ENCODE results near the gene B3GNT2. TPM values are rescaled to one million over a fixed set of nuclear protein-coding genes. Genes with fewer than 3 reads are reported as not detected.
A peak's percentile ranks its signal among the peaks of the same experiment; 100 is the strongest.

B3GNT2 gene
- polyA plus RNA-seq, 1 of the 3 experiments (the other 2 are of a cell fraction) = 6.3 TPM

GRCh38 chr2:62147610-62148301 lies 48.2 kb upstream of the B3GNT2 start:
- WGBS (ENCODE audit: low lambda C conversion rate) = 43% methylated on average over 4 of the region's 4 CpGs
- H3K27ac ChIP-seq (ENCODE audit: low read depth in 2 of 2, low read length in 1 of 2) = peak overlapping the region in 1 of 2 experiments; percentile 61; a peak in 2 of 4 replicates
- peaks cover 35% of the 10 kb centered on the region for H3F3A ChIP-seq (replicated peaks; ENCODE audit: insufficient read depth)
- peaks cover 15 to 25% of the 10 kb centered on the region in 2 experiments; a peak in 3 of 4 replicates for H3K4me1 ChIP-seq (ENCODE audit: control insufficient read depth in 1 of 2, insufficient read depth in 2 of 2, low read depth in 1 of 2, low read length in 1 of 2)
- no peak overlapping the region for H3K9ac ChIP-seq
- ChIA-PET CTCF (no interaction called here), POLR2A (no interaction called here)
- no peaks in the 10 kb centered on the region for H3K9me2 ChIP-seq
- no peak overlapping the region for H3K4me3 ChIP-seq (ENCODE audit: low read depth in 2 of 2, low read length in 1 of 2)
- no peak for DNase-seq
- H3K9me3 ChIP-seq = no peaks in the 10 kb centered on the region
- no peaks in the 10 kb centered on the region for H3K36me3 ChIP-seq (replicated peaks in 1 of 2; ENCODE audit: control insufficient read depth in 1 of 2, insufficient read depth in 2 of 2, low read length in 1 of 2)
- no peak overlapping the region for H2AFZ ChIP-seq (ENCODE audit: low read depth)
- H3K27me3 ChIP-seq (ENCODE audit: insufficient read depth) = no peaks in the 10 kb centered on the region
- TF ChIP-seq YY1 (IDR thresholded peaks at IDR 0.05; ENCODE audit: low read depth) (no peak), FOSL2 (IDR thresholded peaks at IDR 0.05; ENCODE audit: borderline replicate concordance, low read depth) (peak; percentile 41; the same call in 1 of the 2 replicates)
- no peaks in the 10 kb centered on the region for H3K79me2 ChIP-seq (ENCODE audit: insufficient read depth)
- peak overlapping the region; percentile 16; the same call in 1 of the 2 replicates for H3K4me2 ChIP-seq
- H4K20me1 ChIP-seq (ENCODE audit: insufficient read depth) = no peaks in the 10 kb centered on the region

DNA sequence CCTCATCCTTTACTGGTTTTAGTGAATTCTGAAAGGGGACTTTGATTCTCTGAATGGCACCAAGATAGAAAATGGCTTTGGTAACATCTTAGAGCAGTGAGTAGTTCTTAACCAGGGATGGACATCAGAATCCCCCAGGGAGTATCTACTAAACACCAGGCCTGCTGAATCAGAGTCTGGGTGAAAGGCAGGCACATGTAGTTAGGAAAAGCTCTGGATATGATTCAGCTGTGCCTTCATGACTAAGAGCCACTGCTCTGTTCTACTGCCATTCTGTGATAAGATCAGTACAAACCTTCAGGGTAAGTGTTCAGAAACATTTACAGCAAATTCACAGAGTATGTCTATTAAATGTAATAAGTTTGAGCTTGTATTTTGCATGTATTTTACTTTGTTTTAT lies 46.2 kb upstream of the B3GNT2 start:
- ChIA-PET CTCF (interaction anchor here (0.6 to 1.5 kb wide), 3 partner anchors 14 to 156 kb away, joined by 3 to 5 read pairs (median 3); no protein-coding TSS in a partner anchor), POLR2A (no interaction called here)
- H3K9me3 ChIP-seq = no peaks in the 10 kb centered on the region
- H3K27me3 ChIP-seq (ENCODE audit: insufficient read depth) = no peaks in the 10 kb centered on the region
- H3F3A ChIP-seq (replicated peaks; ENCODE audit: insufficient read depth) = peaks cover 35% of the 10 kb centered on the region
- no peak overlapping the region for H2AFZ ChIP-seq (ENCODE audit: low read depth)
- no peaks in the 10 kb centered on the region for H4K20me1 ChIP-seq (ENCODE audit: insufficient read depth)
- no peaks in the 10 kb centered on the region for H3K36me3 ChIP-seq (replicated peaks in 1 of 2; ENCODE audit: control insufficient read depth in 1 of 2, insufficient read depth in 2 of 2, low read length in 1 of 2)
- H3K9ac ChIP-seq = no peak overlapping the region
- peak; percentile 67 for DNase-seq
- no peak overlapping the region for H3K4me3 ChIP-seq (ENCODE audit: low read depth in 2 of 2, low read length in 1 of 2)
- peak overlapping the region; percentile 73 to 89 for H3K27ac ChIP-seq (ENCODE audit: low read depth in 2 of 2, low read length in 1 of 2)
- H3K79me2 ChIP-seq (ENCODE audit: insufficient read depth) = no peaks in the 10 kb centered on the region
- H3K4me2 ChIP-seq = no peak overlapping the region
- H3K9me2 ChIP-seq = no peaks in the 10 kb centered on the region
- H3K4me1 ChIP-seq (ENCODE audit: control insufficient read depth in 1 of 2, insufficient read depth in 2 of 2, low read depth in 1 of 2, low read length in 1 of 2) = peaks cover 15 to 25% of the 10 kb centered on the region in 2 experiments; a peak in 3 of 4 replicates
- no peak for TF ChIP-seq ZBTB33 (IDR thresholded peaks at IDR 0.05; ENCODE audit: borderline replicate concordance, low read depth)
- TF ChIP-seq SMC3 (IDR thresholded peaks at IDR 0.05; ENCODE audit: low read depth, low read length) = peak; percentile 4; the same call in 1 of the 2 replicates
- TF ChIP-seq RXRA (IDR thresholded peaks at IDR 0.05; ENCODE audit: borderline replicate concordance, low read depth) = no peak
- TF ChIP-seq FOXM1 (IDR thresholded peaks at IDR 0.05; ENCODE audit: low read depth) = 0 out of 2 replicates have a peak, but pooled peaks have one; percentile 24
- peak; percentile 57 to 68; a peak in 3 of 4 replicates for TF ChIP-seq EP300 (IDR thresholded peaks at IDR 0.05; ENCODE audit: borderline replicate concordance in 1 of 2, low read depth in 1 of 2, low read length in 1 of 2)
- peak; percentile 92 for TF ChIP-seq GATA2 (CRISPR knock-in tag; IDR thresholded peaks at IDR 0.05)
- no peak for TF ChIP-seq ELF1 (IDR thresholded peaks at IDR 0.05)
- TF ChIP-seq, protein P1, sequence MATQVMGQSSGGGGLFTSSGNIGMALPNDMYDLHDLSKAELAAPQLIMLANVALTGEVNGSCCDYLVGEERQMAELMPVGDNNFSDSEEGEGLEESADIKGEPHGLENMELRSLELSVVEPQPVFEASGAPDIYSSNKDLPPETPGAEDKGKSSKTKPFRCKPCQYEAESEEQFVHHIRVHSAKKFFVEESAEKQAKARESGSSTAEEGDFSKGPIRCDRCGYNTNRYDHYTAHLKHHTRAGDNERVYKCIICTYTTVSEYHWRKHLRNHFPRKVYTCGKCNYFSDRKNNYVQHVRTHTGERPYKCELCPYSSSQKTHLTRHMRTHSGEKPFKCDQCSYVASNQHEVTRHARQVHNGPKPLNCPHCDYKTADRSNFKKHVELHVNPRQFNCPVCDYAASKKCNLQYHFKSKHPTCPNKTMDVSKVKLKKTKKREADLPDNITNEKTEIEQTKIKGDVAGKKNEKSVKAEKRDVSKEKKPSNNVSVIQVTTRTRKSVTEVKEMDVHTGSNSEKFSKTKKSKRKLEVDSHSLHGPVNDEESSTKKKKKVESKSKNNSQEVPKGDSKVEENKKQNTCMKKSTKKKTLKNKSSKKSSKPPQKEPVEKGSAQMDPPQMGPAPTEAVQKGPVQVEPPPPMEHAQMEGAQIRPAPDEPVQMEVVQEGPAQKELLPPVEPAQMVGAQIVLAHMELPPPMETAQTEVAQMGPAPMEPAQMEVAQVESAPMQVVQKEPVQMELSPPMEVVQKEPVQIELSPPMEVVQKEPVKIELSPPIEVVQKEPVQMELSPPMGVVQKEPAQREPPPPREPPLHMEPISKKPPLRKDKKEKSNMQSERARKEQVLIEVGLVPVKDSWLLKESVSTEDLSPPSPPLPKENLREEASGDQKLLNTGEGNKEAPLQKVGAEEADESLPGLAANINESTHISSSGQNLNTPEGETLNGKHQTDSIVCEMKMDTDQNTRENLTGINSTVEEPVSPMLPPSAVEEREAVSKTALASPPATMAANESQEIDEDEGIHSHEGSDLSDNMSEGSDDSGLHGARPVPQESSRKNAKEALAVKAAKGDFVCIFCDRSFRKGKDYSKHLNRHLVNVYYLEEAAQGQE (IDR thresholded peaks at IDR 0.05; ENCODE audit: low read depth, low read length) = no peak
- TF ChIP-seq YY1 (IDR thresholded peaks at IDR 0.05; ENCODE audit: low read depth) = 0 out of 2 replicates have a peak, but pooled peaks have one; percentile 34
- no peak for TF ChIP-seq CTCF (IDR thresholded peaks at IDR 0.05)
- peak; percentile 33 for TF ChIP-seq RAD21 (IDR thresholded peaks at IDR 0.05; ENCODE audit: low read length)
- TF ChIP-seq, protein P2, sequence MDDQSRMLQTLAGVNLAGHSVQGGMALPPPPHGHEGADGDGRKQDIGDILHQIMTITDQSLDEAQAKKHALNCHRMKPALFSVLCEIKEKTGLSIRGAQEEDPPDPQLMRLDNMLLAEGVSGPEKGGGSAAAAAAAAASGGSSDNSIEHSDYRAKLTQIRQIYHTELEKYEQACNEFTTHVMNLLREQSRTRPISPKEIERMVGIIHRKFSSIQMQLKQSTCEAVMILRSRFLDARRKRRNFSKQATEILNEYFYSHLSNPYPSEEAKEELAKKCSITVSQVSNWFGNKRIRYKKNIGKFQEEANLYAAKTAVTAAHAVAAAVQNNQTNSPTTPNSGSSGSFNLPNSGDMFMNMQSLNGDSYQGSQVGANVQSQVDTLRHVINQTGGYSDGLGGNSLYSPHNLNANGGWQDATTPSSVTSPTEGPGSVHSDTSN (IDR thresholded peaks at IDR 0.05) = peak; percentile 78
- TF ChIP-seq FOXJ3 (CRISPR knock-in tag; IDR thresholded peaks at IDR 0.05) = 0 out of 2 replicates have a peak, but pooled peaks have one; percentile 45
- TF ChIP-seq, protein P3, sequence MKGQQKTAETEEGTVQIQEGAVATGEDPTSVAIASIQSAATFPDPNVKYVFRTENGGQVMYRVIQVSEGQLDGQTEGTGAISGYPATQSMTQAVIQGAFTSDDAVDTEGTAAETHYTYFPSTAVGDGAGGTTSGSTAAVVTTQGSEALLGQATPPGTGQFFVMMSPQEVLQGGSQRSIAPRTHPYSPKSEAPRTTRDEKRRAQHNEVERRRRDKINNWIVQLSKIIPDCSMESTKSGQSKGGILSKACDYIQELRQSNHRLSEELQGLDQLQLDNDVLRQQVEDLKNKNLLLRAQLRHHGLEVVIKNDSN (IDR thresholded peaks at IDR 0.05; ENCODE audit: borderline replicate concordance, low read depth) = peak; percentile 42; the same call in 1 of the 2 replicates
- TF ChIP-seq FOSL2 (IDR thresholded peaks at IDR 0.05; ENCODE audit: borderline replicate concordance, low read depth) = peak; percentile 91
- TF ChIP-seq TAF1 (IDR thresholded peaks at IDR 0.05; ENCODE audit: borderline replicate concordance, low read depth, low read length) = no peak
